ENCODE results near the gene MS4A6E.
"Not testable (repeated sequence)": the region's sequence is repeated elsewhere in the genome, so short reads cannot be mapped to it uniquely, and the experiment has no call there.

The MS4A6E gene

GRCh38 chr11:60336767-60337391, 9.8 kb downstream of the MS4A6E start:
- no peak for DNase-seq (ENCODE audit: low read depth)

GRCh38 chr11:60338053-60338452, 11.0 kb downstream of the MS4A6E start:
- no peak for DNase-seq (ENCODE audit: low read depth)

GRCh38 chr11:60339356-60339755, 12.3 kb downstream of the MS4A6E start:
- no peak for DNase-seq (ENCODE audit: low read depth)

- no peak for DNase-seq (ENCODE audit: low read depth)
Measured at GRCh38 chr11:60343094-60343704, 16.1 kb downstream of the MS4A6E start.

- DNase-seq (ENCODE audit: low read depth): no peak
Measured at GRCh38 chr11:60344146-60344545, 17.1 kb downstream of the MS4A6E start.

- DNase-seq (ENCODE audit: low read depth): no peak
Measured at GRCh38 chr11:60345489-60345888, 18.4 kb downstream of the MS4A6E start.

GRCh38 chr11:60347084-60347797, 20.2 kb downstream of the MS4A6E start:
- no peak for DNase-seq (ENCODE audit: low read depth)

- DNase-seq (ENCODE audit: low read depth): no peak
Measured at GRCh38 chr11:60348116-60348515, 21.1 kb downstream of the MS4A6E start.

- DNase-seq (ENCODE audit: low read depth): no peak
Measured at GRCh38 chr11:60349990-60350389, 22.9 kb downstream of the MS4A6E start.

GRCh38 chr11:60357771-60358170, 30.7 kb downstream of the MS4A6E start:
- no peak for DNase-seq (ENCODE audit: low read depth)

- DNase-seq (ENCODE audit: low read depth): no peak
Measured at GRCh38 chr11:60360621-60361020, 33.6 kb downstream of the MS4A6E start.

GRCh38 chr11:60362241-60362640, 35.2 kb downstream of the MS4A6E start:
- DNase-seq (ENCODE audit: low read depth): no peak

GRCh38 chr11:60363542-60364470, 36.8 kb downstream of the MS4A6E start:
- peak; percentile 20 for DNase-seq (ENCODE audit: low read depth)

- DNase-seq (ENCODE audit: low read depth): not testable (repeated sequence)
Measured at GRCh38 chr11:60366262-60366904, 39.3 kb downstream of the MS4A6E start.

- no peak for DNase-seq (ENCODE audit: low read depth)
Measured at GRCh38 chr11:60367009-60367408, 40.0 kb downstream of the MS4A6E start.

- DNase-seq (ENCODE audit: low read depth): no peak
Measured at GRCh38 chr11:60367896-60368295, 40.8 kb downstream of the MS4A6E start.

- no peak for DNase-seq (ENCODE audit: low read depth)
Measured at GRCh38 chr11:60370252-60370810, 43.3 kb downstream of the MS4A6E start.

GRCh38 chr11:60370811-60371298, 43.8 kb downstream of the MS4A6E start:
- DNase-seq (ENCODE audit: low read depth): no peak

GRCh38 chr11:60371386-60371785, 44.3 kb downstream of the MS4A6E start:
- DNase-seq (ENCODE audit: low read depth): no peak

GRCh38 chr11:60371854-60372253, 44.8 kb downstream of the MS4A6E start:
- no peak for DNase-seq (ENCODE audit: low read depth)

GRCh38 chr11:60372767-60373166, 45.7 kb downstream of the MS4A6E start:
- no peak for DNase-seq (ENCODE audit: low read depth)

Data from activated T-helper 9 cell treated with anti-CD3 and anti-CD28 coated beads, Interleukin-2, amount 50 U/mL, for 16 hours (primary cell).